HG03439 (cell line): ENCODE measurements around the gene PITRM1.

Source experiments
- ATAC-seq: cut with Tn5 transposase; IDR thresholded peaks from one replicate; pipeline ENCODE4 v1.9.1; 2021; ENCODE audit warnings: mild to moderate bottlenecking, moderate library complexity; ENCODE audit not compliant: unreplicated experiment

PITRM1 gene

GRCh38 chr10:3169271-3169670 lies 3.3 kb downstream of the PITRM1 start:
- ATAC-seq: no peak

- no peak for ATAC-seq
Observed at GRCh38 chr10:3167611-3168330, 4.8 kb downstream of the PITRM1 start.

GRCh38 chr10:3166496-3167290 lies 5.9 kb downstream of the PITRM1 start:
- no peak for ATAC-seq

- ATAC-seq: no peak
Observed at GRCh38 chr10:3165196-3165595, 7.4 kb downstream of the PITRM1 start.

GRCh38 chr10:3163879-3164278 lies 8.7 kb downstream of the PITRM1 start:
- ATAC-seq: no peak

GRCh38 chr10:3162533-3162932 lies 10.0 kb downstream of the PITRM1 start:
- no peak for ATAC-seq

- ATAC-seq: no peak
Observed at GRCh38 chr10:3159152-3159551, 13.4 kb downstream of the PITRM1 start.

GRCh38 chr10:3154666-3155065 lies 17.9 kb downstream of the PITRM1 start:
- ATAC-seq: no peak

- no peak for ATAC-seq
Observed at GRCh38 chr10:3152566-3152935, 20.0 kb downstream of the PITRM1 start.

- no peak for ATAC-seq
Observed at GRCh38 chr10:3151889-3152565, 20.6 kb downstream of the PITRM1 start.

GRCh38 chr10:3150961-3151360 lies 21.6 kb downstream of the PITRM1 start:
- ATAC-seq: no peak

GRCh38 chr10:3150366-3150765 lies 22.2 kb downstream of the PITRM1 start:
- no peak for ATAC-seq

GRCh38 chr10:3149918-3150317 lies 22.7 kb downstream of the PITRM1 start:
- ATAC-seq: no peak

- ATAC-seq: no peak
Observed at GRCh38 chr10:3148994-3149393, 23.6 kb downstream of the PITRM1 start.

- no peak for ATAC-seq
Observed at GRCh38 chr10:3148041-3148440, 24.5 kb downstream of the PITRM1 start.

GRCh38 chr10:3147117-3147820 lies 25.3 kb downstream of the PITRM1 start:
- no peak for ATAC-seq

- ATAC-seq: no peak
Observed at GRCh38 chr10:3146289-3146688, 26.3 kb downstream of the PITRM1 start.

- ATAC-seq: no peak
Observed at GRCh38 chr10:3145366-3145765, 27.2 kb downstream of the PITRM1 start.

GRCh38 chr10:3143791-3144434 lies 28.7 kb downstream of the PITRM1 start:
- ATAC-seq: no peak

- no peak for ATAC-seq
Observed at GRCh38 chr10:3143366-3143765, 29.2 kb downstream of the PITRM1 start.
